ENCODE data around the gene PTPRG.

The PTPRG gene

DNA sequence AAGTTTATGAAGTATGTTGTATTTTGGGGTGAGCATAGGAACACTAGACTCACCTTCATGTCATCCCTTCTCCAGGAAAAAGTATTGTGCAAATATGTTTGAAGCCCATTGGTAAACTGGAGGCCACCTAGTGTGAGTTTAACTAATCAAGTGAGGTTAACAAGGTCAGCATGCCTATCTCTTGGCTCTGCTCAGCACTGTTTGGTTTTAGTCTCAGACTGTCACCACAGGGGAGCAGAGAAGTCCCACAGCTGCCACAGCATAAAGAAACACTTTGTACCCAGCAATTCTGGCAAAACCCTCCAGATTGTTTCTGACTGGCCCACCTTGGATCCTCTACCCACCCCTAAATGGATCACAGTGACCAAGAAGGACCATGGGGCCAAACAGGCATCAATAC, 659.2 kb downstream of the PTPRG start:
- H3K36me3 ChIP-seq (ENCODE audit: insufficient read depth, low read length), result no peaks in the 10 kb centered on the region; the same call in 1 of the 2 replicates
- TF ChIP-seq, protein P1, sequence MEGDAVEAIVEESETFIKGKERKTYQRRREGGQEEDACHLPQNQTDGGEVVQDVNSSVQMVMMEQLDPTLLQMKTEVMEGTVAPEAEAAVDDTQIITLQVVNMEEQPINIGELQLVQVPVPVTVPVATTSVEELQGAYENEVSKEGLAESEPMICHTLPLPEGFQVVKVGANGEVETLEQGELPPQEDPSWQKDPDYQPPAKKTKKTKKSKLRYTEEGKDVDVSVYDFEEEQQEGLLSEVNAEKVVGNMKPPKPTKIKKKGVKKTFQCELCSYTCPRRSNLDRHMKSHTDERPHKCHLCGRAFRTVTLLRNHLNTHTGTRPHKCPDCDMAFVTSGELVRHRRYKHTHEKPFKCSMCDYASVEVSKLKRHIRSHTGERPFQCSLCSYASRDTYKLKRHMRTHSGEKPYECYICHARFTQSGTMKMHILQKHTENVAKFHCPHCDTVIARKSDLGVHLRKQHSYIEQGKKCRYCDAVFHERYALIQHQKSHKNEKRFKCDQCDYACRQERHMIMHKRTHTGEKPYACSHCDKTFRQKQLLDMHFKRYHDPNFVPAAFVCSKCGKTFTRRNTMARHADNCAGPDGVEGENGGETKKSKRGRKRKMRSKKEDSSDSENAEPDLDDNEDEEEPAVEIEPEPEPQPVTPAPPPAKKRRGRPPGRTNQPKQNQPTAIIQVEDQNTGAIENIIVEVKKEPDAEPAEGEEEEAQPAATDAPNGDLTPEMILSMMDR (conservative IDR thresholded peaks at IDR 0.05; ENCODE audit: low read length), result no peak
- no peak for TF ChIP-seq EZH2phosphoT487 (IDR thresholded peaks at IDR 0.05; ENCODE audit: borderline replicate concordance)

DNA sequence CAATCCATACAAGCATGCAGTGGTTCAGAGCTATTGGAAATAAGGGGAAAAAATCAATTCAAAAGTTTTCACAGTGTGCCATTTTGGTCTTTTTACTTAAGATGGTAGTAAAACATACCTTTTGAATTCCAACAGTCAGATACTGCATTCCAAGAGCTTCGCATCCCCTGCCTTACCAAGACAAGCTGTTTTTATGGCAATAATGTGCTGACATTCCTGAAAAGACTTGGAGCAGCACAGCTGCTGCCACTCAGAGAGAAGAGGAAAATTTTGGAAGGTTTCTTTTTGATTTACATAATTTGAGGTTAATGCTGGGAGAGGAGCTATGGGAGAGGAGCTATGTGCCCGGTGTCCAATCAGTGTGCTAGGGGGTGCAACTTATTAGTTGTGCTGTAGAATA, 663.7 kb downstream of the PTPRG start:
- Histone ChIP-seq H3K4me1 (ENCODE audit: insufficient read depth, low read length, poor library complexity, severe bottlenecking) (no peaks in the 10 kb centered on the region), H3K4me2 (ENCODE audit: low read depth, low read length, poor library complexity, severe bottlenecking) (no peak overlapping the region), H4K20me1 (ENCODE audit: insufficient read depth, low read length, poor library complexity, severe bottlenecking) (no peaks in the 10 kb centered on the region), H3K9ac (ENCODE audit: low read depth, low read length, poor library complexity, severe bottlenecking) (no peak overlapping the region), H2AFZ (ENCODE audit: low read length) (no peak overlapping the region), H3K9me3 (ENCODE audit: insufficient read depth, low read depth, low read length) (no peaks in the 10 kb centered on the region), H3K27me3 (ENCODE audit: insufficient read depth, low read length, poor library complexity, severe bottlenecking) (no peaks in the 10 kb centered on the region), H3K4me3 (ENCODE audit: low read length, poor library complexity, severe bottlenecking) (no peak overlapping the region), H3K79me2 (ENCODE audit: insufficient read depth, low read length) (no peaks in the 10 kb centered on the region), H3K36me3 (ENCODE audit: insufficient read depth, low read length) (no peaks in the 10 kb centered on the region; the same call in 1 of the 2 replicates), H3F3A (ENCODE audit: low read depth) (no peaks in the 10 kb centered on the region), H3K9me2 (replicated peaks; ENCODE audit: low read depth, low read length) (no peaks in the 10 kb centered on the region)
- TF ChIP-seq, protein P1 (conservative IDR thresholded peaks at IDR 0.05; ENCODE audit: low read length), result no peak
- TF ChIP-seq EZH2phosphoT487 (IDR thresholded peaks at IDR 0.05; ENCODE audit: borderline replicate concordance), result no peak

More for the DNA sequence above, 659.2 kb downstream of the PTPRG start:
- H4K20me1 ChIP-seq (ENCODE audit: insufficient read depth, low read length, poor library complexity, severe bottlenecking), result no peaks in the 10 kb centered on the region
- no peaks in the 10 kb centered on the region for H3K27me3 ChIP-seq (ENCODE audit: insufficient read depth, low read length, poor library complexity, severe bottlenecking)
- H3K4me3 ChIP-seq (ENCODE audit: low read length, poor library complexity, severe bottlenecking), result no peak overlapping the region
- H3K9ac ChIP-seq (ENCODE audit: low read depth, low read length, poor library complexity, severe bottlenecking), result no peak overlapping the region
- no peaks in the 10 kb centered on the region for H3F3A ChIP-seq (ENCODE audit: low read depth)
- H3K4me1 ChIP-seq (ENCODE audit: insufficient read depth, low read length, poor library complexity, severe bottlenecking), result no peaks in the 10 kb centered on the region
- no peaks in the 10 kb centered on the region for H3K9me3 ChIP-seq (ENCODE audit: insufficient read depth, low read depth, low read length)
- no peaks in the 10 kb centered on the region for H3K9me2 ChIP-seq (replicated peaks; ENCODE audit: low read depth, low read length)
- H2AFZ ChIP-seq (ENCODE audit: low read length), result no peak overlapping the region
- no peaks in the 10 kb centered on the region for H3K79me2 ChIP-seq (ENCODE audit: insufficient read depth, low read length)
- H3K4me2 ChIP-seq (ENCODE audit: low read depth, low read length, poor library complexity, severe bottlenecking), result no peak overlapping the region

DNA sequence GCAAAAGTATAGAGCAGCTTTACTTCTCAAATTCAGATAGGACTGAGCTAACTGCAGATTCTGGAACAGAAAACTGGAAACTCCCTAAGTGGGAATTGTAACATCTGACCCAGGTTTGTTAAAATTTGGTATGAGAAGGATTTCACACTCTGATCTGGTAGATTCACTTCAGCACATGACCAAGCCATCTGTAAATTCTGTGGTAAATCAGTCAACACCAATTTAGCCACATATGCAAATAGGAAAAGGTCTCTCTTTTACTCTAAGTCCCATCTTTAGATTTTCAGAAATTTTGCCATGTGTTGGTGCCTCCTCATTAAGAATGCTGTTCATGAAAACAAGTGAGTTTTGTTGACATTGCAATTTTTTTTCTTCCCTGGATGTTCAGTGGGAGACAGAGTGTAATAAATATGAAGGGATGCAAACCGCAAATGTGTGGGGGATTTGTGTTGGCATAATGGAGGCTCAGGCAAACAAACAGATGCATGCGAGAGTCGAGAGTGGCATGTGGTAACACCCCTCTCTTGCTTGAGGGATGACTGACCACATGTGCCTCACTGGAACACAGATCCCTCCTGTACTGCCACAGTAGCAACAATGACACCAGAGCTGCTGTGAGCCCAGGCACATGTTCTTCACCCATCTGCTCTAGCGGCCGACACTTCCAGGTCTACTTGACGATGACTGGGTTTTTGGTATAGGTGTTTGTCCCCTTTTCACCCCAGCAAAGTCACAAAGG, 665.4 kb downstream of the PTPRG start:
- Histone ChIP-seq H4K20me1 (ENCODE audit: insufficient read depth, low read length, poor library complexity, severe bottlenecking) (no peaks in the 10 kb centered on the region), H3K79me2 (ENCODE audit: insufficient read depth, low read length) (no peaks in the 10 kb centered on the region), H3F3A (ENCODE audit: low read depth) (no peaks in the 10 kb centered on the region), H3K9me3 (ENCODE audit: insufficient read depth, low read depth, low read length) (no peaks in the 10 kb centered on the region), H3K4me2 (ENCODE audit: low read depth, low read length, poor library complexity, severe bottlenecking) (no peak overlapping the region), H2AFZ (ENCODE audit: low read length) (no peak overlapping the region), H3K4me1 (ENCODE audit: insufficient read depth, low read length, poor library complexity, severe bottlenecking) (no peaks in the 10 kb centered on the region), H3K27me3 (ENCODE audit: insufficient read depth, low read length, poor library complexity, severe bottlenecking) (no peaks in the 10 kb centered on the region), H3K9ac (ENCODE audit: low read depth, low read length, poor library complexity, severe bottlenecking) (no peak overlapping the region), H3K9me2 (replicated peaks; ENCODE audit: low read depth, low read length) (no peaks in the 10 kb centered on the region), H3K4me3 (ENCODE audit: low read length, poor library complexity, severe bottlenecking) (no peak overlapping the region), H3K36me3 (ENCODE audit: insufficient read depth, low read length) (no peaks in the 10 kb centered on the region)
- no peak for TF ChIP-seq EZH2phosphoT487 (IDR thresholded peaks at IDR 0.05; ENCODE audit: borderline replicate concordance)
- TF ChIP-seq, protein P1 (conservative IDR thresholded peaks at IDR 0.05; ENCODE audit: low read length), result no peak

Measured in Loucy (cell line).